Measurements from ENCODE around the gene FXR1.

Gene FXR1

GRCh38 chr3:181009225-181009624 is 96.8 kb downstream of the FXR1 start:
- no peak for DNase-seq

GRCh38 chr3:181017690-181018089 is 105.2 kb downstream of the FXR1 start:
- no peak for DNase-seq

- DNase-seq: no peak
These were observed 112.7 kb downstream of the FXR1 start for GRCh38 chr3:181025204-181025603.

GRCh38 chr3:181030948-181031347 is 118.5 kb downstream of the FXR1 start:
- no peak for DNase-seq
